SW 1271 (cell line): Measurements from ENCODE around the gene KDM4C.
"Not testable (repeated sequence)": the region's sequence is repeated elsewhere in the genome, so short reads cannot be mapped to it uniquely, and the experiment has no call there.

Source experiments
- DNase-seq, 2 experiments: peaks; one replicate each; lab custom pipeline; 2025; lab: John Stamatoyannopoulos, UW

The KDM4C gene

DNA sequence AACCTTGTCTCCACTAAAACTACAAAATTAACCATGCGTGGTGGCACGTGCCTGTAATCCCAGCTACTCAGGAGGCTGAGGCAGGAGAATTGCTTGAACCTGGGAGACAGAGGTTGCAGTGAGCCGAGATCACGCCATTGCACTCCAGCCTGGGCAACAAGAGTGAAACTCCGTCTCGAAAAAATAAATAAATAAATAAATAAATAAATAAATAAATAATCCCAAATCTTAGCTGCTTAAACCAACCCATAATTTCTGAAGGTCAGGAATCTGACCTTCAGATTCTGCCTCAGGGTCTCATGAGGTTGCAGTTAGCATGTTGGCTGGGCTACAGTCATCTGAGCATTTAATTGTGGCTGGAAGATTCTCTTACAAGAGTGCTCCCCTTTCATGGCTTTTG lies 48.5 kb downstream of the KDM4C start:
- DNase-seq = not testable (repeated sequence)

DNA sequence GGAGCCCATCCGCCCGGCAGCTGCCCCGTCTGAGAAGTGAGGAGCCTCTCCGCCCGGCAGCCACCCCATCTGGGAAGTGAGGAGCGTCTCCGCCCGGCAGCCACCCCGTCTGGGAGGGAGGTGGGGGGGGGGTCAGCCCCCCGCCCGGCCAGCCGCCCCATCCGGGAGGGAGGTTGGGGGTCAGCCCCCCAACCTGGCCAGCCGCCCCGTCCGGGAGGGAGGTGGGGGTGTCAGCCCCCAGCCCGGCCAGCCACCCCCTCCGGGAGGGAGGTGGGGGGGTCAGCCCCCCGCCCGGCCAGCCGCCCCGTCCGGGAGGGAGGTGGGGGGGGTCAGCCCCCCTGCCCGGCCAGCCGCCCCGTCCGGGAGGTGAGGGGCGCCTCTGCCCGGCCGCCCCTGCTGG lies 49.9 kb downstream of the KDM4C start:
- DNase-seq = not testable (repeated sequence)

DNA sequence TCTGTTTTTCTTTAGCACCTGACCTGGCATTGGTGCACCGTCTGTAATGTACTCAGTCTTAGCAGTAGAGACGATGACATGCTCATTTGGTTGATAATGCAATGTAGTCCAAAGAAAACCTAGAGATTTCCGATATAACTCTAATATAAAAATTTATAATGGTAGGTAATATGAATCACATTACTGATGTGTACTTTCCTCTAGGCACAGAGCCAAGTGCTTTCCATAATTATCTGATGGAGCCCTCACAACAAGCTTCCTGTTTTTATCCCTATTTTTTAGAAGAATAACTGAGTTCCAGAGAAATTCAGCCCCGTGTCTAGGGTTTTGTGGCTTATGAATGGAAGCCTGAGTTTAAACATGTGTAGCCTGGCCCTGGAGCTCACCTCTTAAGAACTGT lies 53.7 kb downstream of the KDM4C start:
- DNase-seq = no peak

DNA sequence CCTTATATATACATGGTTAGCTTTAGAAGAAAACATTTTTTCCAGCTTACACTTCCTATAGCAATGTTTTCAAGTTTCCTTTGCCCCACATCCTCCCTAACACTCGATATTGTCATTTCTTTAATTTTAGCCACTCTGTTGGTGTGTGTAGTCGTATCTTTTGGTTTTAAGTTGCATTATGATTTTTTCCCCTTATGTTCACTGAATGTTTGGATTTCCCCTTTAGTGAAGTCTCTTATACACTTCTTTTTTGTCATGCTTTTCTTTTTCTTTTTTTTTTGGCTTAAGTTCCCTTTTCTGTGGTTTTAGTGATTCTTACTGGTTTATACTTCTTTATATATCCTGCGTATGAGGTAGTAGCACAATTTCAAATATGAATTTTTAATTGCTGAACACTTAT lies 58.8 kb downstream of the KDM4C start:
- DNase-seq = no peak

DNA sequence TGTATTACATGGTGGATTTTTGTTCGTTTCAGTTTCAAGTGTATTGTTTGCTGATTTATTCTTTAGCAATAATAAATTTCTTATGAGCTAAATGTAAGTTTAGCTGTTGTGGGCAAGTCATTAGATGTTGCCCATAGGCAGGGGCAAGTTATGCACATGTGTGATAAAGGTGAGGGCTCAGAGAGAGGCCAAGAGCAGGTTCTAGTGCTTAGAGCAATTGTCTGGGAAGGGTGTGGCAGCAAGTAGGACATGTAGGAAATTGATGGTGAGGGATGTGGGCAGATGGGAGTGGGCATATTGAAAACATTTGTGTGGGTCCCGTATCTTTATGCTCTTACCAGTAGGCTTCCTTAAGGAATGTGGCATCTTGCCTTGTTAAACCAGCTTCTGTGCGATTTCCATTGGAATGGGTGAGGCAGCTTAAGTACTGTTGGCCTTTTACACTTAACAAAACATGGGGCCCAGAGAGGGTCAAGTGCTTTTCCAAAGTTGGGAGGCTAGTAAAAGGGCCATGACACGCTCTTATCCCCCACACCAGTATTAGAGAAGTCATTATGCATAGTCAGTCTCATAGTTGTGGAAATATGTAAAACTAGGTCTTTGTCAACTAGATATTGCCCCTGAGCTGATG lies 60.6 kb downstream of the KDM4C start:
- DNase-seq = no peak

DNA sequence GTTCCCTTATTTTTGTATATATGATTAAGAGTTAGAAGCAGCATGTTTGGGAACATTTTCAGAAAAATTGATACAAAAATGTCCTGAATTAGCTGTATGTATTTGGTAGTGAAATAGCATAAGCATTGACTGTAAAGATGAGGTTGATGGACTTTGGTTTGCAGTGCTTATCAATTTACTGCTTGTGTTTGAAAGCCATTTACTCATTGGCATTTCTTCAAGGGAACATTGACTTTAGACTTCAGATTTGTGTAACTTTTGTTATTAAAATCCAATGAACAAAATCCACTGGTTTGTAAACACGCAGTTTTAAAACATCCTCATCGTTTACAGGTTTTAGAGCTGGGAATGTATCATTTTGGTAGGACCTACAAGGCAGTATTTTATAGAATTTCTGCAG lies 61.3 kb downstream of the KDM4C start:
- no peak for DNase-seq

DNA sequence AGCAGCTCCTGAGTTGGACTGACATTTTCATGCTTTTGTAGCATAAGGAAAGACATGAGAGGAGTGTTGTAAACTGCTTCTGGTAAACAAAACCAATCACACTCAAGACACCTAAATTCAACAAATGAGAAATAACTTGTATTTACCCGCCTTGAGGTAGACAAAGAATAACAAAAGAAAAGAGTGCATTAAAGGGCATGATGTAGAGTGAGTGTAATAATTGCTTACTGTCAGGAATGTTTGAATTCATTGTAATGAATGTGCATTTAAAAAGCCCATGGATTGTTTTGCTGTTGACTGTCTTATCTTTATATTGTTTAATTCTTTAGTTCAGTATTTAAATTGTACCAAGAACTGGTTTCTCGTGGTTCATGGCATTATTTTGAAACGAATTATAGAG lies 61.8 kb downstream of the KDM4C start:
- no peak for DNase-seq

DNA sequence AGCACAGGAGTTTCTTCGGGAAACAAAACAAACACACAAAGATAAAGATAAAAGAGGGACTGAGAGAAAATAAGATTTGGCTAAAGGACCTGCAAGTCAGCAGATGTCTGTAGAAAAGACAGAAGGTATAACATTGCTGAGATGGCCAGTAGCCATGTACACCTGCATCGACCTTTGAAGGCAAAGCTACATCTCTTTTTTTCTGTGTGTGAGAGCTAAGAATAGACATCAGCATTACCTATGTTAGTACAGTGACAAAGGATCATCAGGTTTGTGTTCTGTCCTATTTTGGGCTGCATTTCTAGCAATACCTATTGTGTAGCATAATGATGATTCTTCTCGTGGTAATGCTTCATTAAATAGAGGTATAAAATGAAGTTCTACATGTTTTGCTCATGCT lies 64.9 kb downstream of the KDM4C start:
- DNase-seq = no peak

DNA sequence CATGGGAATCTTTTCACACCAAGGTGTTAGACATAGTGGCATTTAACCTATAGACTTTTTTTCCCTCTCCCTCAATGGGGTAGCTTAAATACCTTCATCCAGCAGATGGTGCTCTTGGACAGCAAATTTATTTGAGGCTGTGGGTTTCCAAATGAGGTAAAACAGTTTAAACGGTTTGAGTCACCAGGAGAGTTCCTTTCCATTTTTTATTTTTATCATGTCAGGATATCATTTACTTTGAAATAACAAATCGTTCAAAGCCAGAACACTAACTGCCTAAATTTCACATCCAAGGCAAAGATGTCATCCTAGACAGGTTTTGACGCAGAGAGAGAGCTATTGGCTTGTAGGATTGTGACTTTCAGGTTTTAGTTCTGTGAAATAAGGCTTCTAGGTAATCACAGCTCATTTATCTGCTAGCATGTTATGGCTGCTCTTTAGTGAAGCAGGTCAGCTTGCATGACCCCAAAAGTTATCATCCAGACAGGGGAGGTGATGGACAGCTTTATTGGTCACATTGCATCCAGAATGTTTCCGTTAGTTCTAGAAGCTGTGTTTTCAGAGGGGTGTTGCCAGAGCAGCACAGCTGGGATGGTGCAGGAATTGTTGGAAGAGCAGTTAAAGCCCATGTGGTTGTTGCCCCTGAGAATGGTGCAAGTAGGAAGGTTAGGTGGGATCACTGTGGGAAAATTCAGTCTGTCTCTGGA lies 69.8 kb downstream of the KDM4C start:
- DNase-seq = no peak

DNA sequence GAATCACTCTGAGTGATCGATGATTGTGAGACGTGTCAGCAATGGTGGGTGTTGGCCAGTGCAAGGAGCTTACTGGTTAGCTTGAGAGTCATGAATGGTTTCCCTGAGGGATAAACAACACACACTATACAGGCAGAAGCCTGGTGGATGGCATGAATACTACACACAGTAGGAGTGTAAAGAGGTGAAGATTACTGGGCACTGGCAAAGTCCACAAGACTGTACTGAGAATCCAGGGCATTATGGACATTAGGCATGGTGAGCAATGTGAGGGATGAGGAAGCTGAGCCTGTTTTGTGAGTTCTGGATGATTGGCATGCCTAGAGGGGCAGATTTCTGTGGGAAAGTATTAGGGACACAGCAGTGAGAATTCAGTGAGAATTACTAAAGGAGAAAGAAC lies 71.3 kb downstream of the KDM4C start:
- no peak for DNase-seq

DNA sequence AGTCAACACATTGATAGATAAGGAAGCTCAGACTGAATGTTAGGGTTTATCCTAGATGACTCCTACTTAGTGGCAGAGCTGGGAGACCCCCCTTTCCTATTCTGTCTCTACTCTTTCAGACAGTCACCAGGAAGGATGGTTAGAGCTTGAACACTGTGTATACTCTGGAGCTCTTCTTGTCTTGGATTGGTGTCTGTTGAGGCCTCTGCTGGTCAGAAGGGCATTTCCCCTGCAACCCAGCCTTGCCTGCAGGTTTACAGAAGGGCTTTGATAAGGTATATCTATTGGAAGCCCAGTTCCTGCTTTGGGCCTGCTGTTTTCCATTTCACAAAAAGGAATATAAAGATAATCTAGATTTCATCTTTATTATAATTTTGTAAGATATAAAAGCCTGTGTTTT lies 71.8 kb downstream of the KDM4C start:
- DNase-seq = no peak

DNA sequence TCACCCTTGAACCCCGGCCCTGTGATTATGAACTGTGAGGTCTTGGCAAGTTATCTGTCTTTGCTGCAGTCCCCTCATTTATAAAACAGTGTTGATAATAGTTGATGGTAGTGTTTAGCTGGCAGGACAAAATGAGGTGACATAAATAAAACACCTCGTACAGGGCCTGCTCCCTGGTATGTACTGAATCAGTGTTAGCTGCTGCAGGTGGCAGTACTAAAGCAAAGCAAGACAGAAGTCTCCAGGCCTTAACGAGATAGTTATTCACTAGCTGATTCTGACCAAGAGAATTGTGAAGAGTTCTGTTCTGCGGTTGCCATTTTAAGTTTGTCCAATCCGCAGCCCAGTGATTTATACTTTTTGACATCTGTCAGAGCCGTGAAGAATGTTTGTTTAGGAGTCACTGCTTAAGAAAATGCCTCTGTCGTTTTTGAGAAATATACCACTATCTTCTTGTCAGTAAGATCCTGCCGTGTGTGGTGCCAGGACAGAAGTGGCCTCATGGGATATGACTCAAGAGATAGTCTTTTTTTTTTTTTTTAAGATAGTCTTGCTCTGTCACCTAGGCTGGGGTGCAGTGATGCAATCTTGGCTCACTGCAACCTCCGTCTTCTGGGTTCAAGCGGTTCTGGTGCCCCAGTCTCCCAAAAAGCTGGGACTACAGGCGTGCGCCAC lies 75.9 kb downstream of the KDM4C start:
- no peak for DNase-seq

DNA sequence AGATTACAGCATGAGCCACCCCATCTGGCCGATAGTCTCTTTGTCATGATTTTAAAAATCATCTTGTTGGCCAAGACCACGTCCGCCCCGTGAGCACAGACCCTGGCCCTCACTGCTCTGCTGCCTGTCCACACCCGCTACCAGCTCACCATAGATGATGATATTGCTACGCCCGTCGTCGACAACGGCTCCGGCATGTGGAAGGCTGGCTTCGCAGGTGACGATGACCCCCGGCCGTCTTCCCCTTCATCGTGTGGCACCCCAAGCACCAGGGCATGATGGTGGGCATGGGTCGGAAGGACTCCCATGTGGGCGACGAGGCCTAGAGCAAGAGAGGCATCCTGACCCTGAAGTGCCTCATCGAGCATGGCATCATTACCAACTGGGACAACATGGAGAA lies 76.5 kb downstream of the KDM4C start:
- no peak for DNase-seq

DNA sequence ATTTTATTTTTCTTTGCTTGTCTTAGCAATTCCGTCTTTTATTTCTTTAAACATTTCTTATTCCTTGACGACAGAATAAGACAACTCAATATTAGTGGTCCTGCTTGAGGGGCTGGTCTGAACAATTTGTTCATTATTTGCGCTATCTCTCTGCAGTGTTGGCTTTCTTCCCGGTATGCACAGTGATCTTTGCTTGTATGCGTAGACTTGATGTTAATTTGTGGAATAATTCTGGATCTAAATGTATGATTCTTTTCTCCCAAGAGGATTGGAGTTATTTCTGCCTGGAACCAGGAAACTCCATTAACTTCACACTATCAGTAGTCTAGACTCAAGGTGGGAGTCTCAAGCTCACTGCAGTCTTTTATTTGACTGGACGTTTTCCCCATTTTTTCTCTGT lies 80.4 kb downstream of the KDM4C start:
- DNase-seq = no peak

DNA sequence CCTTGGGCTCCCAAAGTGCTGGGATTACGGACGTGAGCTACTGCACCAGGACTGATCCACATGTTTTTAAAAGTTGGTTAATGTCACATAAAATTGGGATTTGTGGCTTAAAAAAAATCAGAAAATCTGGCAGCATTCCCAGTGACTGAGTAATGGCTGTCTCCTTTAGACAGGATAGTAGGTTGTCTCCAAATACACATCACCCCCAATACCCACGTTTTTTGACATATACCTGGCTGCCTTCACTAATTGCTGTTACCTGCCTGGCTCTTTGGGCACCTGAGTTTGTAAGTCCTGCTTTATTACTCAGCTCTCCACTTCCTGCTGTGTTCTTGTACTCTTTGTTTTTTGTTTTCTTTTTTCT lies 84.8 kb downstream of the KDM4C start:
- DNase-seq = no peak

DNA sequence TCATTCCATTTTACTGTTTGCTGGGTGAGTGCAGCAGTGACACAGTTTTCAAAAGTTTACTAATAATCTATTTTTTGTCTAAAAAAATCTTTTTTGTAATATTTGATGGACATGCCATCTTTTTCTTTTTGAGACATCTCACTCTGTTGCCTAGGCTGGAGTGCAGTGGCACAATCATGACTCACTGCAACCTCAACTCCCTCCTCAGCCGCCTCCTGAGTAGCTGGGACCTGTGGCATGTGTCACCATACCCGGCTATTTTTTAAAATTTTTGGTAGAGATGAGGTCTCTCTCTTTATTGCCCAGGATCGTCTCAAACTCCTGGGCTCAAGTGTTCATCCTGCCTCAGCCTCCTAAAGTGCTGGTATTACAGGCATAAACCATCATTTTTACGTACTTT lies 86.0 kb downstream of the KDM4C start:
- DNase-seq = no peak

DNA sequence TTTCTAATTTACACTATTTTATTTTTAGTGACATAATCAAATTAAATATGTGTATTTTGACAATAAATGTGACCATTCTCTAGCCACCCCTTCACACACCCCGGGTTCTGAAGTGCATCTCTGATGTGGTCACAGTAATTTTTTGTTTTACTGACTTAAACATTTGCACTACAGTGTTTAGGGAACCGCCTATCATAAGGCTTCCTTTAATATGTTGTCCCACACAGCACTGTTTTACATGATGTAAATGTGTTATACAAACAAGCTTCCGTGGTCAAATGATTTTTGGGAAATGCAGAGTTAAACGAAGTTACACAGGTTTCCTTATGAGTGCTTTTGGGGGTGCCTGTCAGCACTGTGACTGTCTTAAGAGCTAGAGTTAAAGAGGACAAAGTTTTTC lies 86.5 kb downstream of the KDM4C start:
- no peak for DNase-seq

DNA sequence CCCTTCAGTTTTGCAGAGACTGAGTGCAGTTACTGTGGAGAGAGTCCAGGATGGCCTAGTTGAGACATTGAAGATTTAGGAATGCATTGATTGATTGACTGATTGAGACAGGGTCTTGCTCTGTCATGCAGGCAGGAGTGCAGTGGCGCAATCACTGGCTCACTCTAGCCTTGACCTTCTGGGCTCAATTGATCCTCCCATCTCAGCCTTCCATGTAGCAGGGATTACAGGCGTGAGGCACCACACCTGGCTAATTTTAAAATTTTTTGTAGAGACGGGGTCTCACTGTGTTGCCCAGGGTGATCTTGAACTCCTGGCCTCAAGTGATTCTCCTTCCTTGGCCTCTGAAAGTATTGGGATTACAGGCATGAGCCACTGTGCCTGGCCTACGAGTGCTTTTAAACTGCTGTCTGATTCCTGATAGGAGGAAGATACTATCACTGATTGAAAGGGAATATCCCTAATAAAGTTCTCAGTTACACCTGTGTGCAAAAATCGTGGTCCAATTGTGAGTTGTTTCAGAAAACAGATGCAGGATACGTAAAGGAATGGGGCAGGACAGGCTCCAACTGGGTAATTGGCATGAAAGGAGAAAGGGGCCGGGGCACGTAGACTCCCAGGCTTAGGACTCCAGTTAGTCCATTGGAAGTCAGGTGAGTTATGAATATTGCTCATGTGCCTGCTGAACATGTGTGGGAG lies 87.5 kb downstream of the KDM4C start:
- no peak for DNase-seq

DNA sequence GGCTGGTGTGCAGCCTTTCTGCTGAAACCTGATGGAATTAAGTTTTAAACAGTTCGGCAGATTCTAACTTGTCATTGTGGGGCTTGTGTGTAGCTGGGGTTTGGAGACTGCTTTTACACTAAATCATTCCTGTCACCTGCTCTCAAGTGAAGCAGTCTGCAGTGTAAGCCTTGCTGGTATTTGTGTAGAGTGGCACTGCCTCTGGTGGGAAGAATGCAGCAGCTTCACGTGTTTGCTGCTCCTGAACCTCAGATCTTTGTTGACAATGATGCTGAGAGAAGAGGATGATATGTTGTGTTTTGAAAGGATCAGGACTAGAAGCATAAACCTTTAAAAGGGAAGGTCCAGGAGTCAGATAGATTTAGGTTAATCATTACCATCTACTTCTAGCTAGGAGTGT lies 88.1 kb downstream of the KDM4C start:
- no peak for DNase-seq

DNA sequence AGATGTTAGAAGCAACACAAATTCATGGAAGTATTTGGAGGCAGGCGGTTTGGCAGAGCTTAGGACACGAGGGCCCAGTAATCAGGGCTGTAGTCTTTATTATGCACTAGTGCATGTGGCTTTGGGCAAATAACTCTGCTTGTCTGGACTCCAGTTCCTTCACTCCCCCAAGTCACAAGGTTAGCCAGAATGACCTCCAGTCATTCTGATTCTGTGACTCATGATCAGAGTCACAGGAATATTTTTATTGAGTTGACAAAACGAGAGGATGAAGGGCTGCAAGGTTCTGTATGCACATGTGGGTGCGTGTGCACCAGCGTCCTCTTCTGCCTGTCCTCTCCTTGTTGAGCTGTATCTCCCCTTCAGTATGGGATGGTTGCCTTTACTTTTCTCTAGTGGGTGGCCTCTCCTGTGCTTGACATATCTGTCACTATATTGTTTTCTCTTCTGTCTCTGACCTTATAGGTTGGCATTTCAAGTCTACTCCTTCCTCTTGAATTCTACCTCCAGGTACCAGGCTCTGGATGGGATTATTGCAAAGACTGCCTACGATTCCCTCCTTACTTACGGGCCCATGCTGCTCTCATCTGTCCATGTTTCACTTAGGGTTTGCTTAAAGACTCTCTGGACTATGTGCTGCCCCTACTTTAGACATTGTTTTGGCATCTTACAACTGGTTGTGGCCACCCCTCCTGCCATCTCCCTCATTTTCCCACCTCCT lies 94.6 kb downstream of the KDM4C start:
- no peak for DNase-seq

DNA sequence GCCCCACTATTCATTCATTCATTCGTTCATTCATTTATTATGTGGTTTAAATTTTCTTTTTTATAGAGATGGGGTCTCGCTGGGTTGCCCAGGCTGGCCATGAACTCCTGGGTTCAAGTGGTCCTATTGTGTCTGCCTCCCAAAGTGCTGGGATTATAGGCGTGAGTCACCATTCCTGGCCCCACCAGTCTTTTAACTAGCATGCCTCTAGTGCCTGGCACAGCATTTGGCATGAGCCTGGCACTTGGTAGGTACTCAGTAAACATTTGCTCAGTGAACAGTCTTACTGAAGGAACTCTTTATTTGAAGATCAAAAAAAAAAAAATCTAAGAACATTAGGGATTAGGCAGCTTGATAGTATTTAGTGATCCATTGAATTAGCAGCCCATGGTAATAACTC lies 98.1 kb downstream of the KDM4C start:
- no peak for DNase-seq

DNA sequence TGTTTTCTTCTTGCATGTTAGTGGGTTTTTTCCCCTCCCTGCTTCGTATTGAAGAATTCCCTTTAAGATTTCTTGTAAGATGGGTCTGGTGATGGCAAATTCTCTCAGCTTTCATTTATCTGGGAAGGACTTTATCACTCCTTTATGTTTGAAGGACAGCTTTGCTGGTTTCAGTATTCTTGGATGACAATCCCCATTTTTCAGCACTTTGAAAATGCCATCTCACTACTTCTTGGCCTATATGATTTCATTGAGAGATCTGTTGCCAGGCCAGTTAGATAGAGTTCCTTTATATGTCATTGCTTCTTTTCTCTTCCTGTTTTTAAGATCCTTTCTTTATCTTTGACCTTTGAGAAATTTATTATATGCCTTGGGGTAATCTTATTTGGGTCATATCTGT lies 106.3 kb downstream of the KDM4C start:
- no peak for DNase-seq
